Posterior cingulate gyrus (tissue), 11 donors: Measurements from ENCODE around the gene NTRK2.
A peak's percentile ranks its signal among the peaks of the same experiment; 100 is the strongest.

Experiments used
- DNase-seq, 10 donors: peaks; one replicate each; pipeline versions ENCODE4 v3.0.0 to v3.0.0-alpha.2; 2020 to 2021; ENCODE audit warnings: mixed read lengths in 3 of 10
- intact Hi-C: fragments of 100-400 bp; cut with DNase I; formaldehyde crosslinking; loops from one replicate; pipeline ENCODE4 v1.15.1; 2023

Gene NTRK2

DNA sequence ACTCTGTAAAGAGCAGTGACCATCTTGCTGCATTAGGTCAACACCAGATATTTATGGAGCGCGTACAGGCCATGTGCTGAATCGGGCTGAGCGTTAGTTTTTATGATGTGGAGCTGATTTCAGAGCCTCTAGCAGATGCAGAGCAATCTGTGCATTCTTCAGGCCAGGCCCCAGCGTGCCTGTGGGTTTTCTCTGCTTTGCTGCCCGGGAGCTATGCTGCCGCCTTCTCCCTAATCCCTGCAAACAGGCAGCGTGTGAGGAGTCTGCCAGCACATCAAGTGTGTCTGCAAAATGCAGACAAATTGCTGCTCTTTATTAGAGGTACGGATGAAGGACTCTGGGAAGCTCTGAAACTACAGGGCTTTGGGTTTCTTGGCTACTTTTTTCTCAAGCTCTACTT is 170.0 kb downstream of the NTRK2 start:
- DNase-seq, result peak in 9 of 10 donors; percentile 28 to 95 (median 70)
- intact Hi-C loops, result no loop called here

DNA sequence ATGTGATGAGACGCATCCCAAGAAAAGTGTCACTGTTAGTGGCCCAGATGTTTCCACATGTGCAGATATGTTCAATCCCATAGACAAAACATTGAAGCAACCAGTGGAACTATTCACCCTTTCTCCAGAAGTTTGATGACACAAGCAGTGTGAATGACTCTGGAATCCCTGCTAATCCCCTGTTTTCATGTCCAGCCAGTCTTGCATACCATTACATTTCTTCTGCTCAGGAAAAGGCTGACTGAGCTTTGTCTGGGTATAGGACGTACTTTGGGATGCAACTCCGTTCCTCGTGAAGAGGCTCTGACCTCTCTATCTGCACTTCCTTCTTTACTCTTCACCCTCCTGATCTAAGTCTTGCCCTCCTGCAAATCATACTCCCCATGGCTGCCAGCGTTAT is 172.4 kb downstream of the NTRK2 start:
- DNase-seq, result no peak
- intact Hi-C loops, result no loop called here

DNA sequence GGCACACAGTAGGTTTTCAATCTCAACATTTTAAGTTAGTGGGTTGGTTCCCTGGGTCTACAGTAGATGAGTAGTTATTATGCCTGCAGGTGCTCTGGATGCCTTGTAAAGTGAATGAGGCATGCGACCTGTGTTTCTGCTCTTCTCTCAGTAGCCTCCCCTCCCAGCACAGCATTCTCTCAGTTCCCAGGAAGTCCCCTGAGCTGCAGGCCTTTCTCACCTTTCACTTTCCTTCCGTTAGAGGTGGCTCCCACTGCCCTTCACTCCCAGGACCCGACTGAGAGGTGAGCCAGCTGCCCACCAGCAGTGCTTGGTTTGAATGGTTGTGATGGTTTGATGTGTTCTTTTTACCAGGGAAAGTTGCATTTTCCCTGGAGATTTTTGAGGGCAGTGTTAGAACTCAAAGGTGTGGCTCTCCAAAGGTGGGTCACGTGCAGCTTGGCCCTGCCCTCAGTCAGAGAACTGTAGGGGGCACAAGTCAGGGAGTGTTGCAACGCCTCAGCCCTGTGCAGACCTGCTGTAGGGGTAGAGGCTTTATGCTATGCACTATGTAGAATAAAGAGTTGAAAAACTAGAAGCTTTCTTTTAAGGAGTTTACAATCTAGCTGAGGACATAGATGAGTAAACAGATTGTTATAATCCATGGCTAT is 173.8 kb downstream of the NTRK2 start:
- no peak for DNase-seq
- intact Hi-C loops, result no loop called here

DNA sequence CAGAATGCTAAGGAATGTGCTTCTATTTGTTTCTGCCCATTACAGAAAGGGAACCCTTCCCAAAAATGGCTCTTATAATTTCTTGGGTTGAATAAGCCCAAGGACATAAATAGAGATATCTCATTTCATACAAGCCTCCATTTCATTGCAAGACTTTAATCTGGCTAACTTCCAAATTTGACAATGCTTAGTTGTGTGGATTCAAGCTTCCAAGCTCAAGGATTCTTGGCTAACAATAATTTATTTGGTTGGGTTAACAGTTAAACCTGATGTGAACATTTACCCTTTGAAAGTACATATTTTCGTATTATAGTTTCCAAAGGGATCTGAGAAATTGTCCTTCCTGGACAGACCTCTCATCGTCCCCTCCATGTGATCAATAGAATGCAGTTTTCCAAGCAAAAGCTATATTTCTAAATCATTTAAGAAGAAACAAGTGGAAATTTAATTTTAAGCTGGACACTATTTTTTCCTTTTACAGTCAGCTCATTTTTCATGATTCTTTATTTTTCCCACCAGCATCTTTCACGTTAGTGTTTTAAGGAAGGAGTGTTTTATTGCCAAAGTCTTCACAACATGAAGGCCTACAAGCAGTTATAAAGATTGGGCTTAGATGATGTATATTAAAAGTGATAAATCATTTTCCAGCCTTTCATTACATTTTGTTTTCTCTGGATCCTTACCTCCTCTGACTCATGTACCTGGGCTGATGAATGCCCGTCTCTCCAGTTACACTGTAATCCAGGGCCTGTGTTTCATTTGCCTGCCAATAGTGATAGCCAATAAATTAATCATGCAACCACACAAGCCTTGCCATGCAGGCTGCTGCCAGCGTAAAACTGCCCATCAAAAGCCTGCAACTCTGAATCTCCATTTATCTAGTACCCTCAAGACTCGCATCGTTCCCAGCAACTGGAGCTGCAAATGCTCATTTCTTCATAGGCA is 176.7 kb downstream of the NTRK2 start:
- DNase-seq, result peak in 1 of 10 donors; percentile 61
- intact Hi-C loops, result no loop called here

DNA sequence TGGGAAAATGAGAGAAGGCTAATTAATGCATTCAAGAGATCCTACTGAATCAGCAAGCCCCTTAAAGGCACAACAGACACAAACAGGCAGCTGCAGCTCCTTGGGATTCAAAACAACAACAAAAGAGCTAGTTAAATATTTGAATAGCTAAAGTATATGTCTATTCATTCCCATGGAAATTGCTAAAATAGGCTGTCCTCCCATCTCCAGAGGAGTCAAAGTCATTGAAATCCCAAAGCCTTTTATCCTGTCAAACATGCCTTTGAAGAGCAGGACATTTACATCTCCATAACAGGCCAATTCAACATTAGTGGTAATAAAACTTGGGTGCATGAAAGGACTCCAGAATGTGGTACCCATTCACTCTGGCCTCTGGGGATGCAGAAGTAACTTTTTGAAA is 177.4 kb downstream of the NTRK2 start:
- intact Hi-C loops, result no loop called here
- no peak for DNase-seq

DNA sequence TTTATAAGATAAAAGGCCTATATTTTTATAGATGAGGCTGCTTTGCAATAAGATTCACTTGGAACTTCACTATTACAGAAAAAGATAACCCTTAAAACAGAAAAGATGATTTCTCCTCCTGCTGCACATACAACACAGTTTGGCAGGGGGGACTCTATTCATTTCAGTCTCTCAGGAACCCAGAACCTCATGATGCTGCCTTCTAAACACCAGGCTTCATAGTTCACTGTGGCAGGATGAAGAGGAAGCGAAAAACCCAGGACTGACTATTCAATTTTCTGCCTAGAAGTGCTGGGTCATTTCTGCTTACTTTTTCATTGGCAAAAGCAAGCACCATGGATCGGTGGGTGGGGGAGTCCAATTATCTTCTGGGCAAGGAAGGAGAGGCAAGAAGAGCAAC is 179.5 kb downstream of the NTRK2 start:
- no peak for DNase-seq
- intact Hi-C loops, result no loop called here

DNA sequence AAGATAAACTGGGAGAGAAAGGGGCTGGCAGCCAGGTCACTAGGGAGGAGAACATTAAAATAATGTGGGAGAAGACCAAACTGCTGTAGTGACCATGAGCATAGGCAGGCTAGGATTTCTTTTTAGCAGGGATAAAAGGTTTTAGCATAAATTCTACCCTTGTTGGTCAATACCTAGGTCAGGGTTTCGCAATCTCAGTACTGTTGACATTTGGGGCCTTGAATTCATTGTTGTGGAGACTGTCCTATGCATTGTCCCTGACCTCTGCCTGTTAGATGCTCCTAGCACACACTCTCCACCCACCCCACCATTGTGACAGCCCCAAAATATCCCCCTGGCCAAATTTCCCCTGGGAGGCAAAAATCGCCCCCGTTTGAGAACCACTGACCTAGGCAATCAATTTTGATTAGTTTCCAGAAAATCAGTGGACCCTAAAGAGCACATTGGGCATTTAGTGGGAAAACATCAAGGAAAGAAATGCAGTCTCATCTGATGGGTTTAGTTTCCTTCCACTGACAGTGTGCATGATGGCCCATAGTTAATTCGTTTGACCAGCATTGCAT is 181.4 kb downstream of the NTRK2 start:
- peak in 1 of 10 donors; percentile 53 for DNase-seq
- intact Hi-C loops, result no loop called here

DNA sequence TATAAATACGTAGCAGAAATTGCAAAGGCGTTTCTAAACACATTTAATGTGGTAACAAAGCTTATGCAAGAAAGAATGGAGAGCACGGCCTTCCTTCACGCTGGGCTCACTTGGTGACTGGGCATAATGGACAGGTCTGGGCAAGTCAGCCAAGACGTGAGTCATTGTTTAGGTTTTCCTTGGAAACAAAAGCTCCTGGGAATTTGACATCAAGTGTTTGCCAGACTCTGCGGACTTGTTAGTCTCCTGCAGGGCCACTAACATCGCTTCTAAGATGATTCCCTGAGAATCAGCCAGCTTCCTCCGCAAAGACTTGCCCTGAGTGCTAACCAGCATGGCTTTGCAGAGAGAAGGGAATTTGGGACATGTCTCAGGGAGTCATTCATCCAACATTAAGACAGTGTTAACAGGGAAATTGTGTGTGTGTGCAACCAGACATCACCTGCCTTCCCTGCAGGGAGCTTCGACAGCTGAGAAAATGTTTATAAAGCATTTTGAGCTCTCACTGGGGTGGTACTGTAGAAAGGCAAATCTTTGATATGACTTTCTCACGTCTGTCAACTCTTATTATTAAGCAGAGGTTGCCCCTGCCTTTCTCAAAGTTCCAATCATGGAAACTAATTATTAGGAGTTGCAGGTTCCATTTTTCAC is 182.5 kb downstream of the NTRK2 start:
- DNase-seq, result peak in 1 of 10 donors; percentile 46
- intact Hi-C loops, result no loop called here

DNA sequence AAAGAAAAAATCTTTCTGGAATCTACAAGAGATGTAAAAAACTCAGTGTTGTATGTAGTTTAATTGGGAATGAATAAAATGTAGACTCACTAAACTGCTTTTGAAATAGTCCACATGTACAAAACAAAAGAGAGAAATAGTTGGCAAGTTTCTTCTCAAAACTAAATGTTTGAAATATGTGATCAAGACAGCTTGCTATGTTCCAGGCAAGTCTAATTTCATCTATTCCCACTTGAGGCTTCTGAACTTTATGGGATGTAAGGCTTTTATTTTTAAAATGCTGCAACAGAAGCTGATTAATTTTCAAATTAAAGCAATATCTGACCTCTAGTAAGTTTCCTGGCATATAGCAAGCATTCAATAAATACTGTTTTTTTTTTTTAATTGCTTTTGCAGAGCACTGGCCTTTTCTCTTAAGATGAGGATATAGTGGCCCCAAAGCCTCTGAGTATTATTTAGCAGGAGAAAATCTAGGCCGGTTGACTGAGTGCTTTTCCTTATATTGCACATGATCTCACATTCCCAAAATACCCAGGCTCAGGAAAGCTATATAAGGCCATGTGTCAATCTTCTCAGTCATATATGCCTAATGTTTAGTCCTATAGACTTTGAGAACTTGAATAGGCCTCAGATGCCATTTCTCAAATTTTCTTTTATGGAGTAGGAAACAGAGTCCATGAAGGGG is 183.2 kb downstream of the NTRK2 start:
- intact Hi-C loops, result no loop called here
- DNase-seq, result no peak

DNA sequence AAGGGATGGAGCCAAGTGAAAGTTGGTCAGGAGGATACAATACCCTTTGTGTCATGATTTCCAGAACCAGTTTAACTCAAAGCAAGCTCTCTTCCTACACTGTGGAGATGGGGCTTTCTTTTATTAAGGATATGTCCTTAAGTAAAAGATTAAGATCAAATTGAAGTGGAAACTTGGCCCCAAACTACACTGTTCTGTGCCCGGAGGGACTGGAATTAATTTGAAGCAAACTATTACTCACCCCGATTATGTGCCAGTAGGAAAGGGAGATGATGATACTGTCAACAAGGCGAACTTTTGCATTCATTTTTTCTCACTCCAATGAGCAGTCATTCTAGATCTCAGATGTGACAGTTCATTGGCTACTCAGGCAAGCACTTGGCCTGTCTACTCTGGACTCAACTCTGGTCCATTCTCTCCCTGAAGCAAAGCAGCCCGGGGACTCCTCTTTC is 186.7 kb downstream of the NTRK2 start:
- no peak for DNase-seq
- intact Hi-C loops, result no loop called here

DNA sequence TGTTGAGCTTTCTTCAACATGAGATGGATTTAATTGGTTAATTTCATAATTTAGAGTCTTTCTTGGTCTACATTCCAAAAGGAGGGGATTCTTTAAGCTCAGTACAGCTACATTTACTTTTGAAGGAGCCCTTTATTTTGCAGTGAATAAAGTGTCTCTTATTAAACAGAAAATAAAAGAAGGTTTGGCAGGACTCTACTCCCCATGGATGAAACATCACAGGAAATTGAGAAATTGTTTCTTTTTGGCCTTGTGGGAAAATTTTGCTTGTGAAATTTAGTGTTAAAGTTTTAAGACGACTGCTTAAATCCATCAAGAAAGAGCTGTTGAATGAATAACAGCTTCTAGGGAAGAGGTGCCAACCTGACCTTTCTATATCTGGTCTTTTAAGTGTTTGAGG is 187.7 kb downstream of the NTRK2 start:
- intact Hi-C loops, result no loop called here
- no peak for DNase-seq

DNA sequence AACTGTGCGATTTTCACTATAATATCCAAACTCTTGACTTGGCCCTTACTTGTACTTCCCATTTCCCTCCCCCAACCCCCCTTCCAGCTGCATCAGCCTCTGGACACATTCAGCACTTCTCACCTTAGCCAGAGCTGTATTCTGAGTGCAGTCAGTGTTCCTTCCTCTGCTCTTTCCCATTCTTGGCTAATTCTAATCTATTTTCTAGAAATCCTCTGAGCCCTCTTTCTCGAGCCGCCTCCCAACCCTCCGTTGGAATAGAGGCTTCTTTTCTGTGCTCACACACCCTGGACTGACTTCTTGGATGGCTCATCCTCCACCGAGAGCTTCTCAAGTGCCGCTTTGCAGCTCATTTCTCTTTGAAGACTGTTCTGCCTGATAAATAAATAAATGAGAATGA is 188.8 kb downstream of the NTRK2 start:
- intact Hi-C loops, result no loop called here
- peak in 1 of 10 donors; percentile 65 for DNase-seq

DNA sequence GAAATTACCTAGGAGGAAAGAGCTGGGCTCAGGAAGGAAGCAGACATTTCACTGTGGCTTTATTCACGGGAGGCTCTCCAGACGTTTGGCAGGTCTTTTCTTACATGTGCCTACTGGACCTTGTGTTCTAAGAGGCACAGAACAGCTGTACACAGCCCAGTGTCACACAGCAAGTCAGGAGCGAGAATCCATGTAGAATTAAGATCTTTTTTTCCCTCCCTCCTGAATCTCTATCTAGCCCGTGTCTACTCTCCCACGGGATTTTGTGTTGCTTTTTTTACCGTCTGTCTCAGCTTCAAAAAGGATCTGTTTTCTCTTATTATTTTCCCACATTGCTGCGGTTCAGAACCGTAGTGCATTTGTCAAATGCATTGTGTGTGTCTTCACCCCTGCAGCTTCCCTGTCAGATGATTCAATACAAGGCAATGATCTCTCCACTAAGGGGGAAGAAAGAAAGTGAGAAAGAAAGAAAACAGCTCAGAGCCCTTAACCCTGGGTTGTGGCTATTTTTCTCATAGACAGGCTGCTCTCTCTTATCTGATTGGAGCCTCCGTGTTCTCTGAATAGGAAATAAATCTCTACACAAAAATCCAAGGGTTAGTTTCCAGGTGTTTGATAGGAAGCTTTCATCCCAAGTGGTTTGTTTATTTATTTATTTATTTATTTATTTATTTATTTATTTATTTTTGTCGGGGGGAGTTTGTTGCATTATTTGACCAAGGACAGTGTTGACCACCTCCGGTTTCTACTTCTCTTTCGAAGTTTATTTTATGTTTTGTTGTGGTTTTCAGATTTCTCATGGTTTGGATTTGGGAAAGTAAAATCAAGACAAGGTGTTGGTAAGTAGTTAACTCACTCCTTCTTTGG is 191.0 kb downstream of the NTRK2 start:
- intact Hi-C loops, result no loop called here
- no peak for DNase-seq

DNA sequence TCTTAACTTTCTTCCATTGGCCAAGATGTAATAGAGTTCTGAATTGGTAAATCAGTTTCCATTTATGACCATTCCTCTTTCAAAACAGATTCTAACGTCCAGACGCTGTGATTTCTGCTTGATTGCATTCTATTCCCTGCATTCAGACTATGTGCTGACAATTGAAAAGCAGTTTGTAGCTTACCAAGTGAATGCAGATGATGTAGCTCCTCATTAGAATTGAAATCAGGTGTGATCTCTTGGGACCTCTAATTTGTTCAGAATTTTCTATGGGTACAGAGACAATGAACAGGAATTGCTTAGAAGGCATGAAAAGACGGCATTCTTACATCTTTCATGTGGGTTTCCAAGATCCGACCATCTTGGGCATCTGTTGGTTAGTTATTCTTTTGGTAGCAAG is 191.9 kb downstream of the NTRK2 start:
- DNase-seq, result no peak
- intact Hi-C loops, result no loop called here

DNA sequence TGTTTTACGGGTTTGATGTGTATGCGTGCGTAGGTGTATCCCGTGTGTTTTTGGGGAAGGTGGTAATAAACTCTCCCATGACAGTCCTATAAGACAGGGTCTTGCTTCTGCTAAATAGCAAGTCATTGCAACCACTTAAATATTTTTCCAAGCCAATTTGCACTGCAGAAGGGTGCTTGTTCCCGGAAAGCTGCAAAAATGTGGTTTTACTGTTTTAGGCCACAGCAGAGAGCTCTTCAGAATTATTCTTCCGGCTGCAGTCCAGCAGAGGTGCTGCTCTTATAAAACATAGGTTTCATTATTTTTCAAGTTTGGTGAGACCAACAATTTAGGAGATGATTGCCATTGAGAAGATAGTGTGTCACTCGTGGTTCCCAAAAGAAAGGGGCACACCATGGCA is 192.8 kb downstream of the NTRK2 start:
- no peak for DNase-seq
- intact Hi-C loops, result no loop called here

DNA sequence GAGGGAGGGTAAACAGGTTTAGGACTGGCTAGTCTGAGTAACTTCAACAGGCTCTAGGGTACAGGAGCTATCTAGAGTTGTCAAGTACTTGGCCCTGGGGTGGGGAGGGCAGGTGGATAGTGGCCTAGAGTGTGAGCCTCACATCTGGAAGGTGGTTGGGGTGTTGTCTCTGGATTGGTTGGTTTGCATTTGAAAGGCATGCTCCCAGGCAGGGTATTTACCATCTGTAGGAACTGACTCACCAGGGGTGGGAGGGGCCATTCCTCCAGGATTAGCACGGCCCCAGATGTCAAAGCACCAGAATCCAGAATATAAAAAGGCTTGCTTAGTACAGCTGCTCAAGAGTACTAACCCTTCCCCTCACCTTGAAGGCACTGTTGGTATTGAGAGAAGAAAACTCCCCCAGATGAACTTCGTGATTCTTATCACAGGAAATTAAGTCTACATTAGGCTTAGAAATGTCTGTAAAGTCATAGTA is 193.3 kb downstream of the NTRK2 start:
- peak in 3 of 10 donors; percentile 18 to 82 (median 32) for DNase-seq
- intact Hi-C loops, result no loop called here

DNA sequence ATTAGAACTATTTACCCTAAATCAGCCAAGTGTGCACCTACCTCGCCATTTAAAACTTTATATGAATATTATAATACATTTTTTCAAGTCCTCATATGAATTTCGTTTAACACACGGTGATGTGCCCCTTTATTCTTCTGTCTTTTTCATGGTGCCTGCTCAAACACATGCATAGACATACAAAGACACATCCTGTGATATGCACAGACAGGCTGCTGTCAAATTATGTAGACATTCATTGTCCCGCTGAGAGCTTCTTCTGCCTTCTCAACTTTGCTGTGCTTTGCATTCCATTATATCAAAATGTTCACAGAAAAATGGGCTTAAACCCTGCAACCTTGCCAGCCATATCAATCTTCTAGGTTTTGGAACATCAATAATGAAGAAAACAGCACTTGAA is 193.8 kb downstream of the NTRK2 start:
- DNase-seq, result no peak
- intact Hi-C loops, result no loop called here

DNA sequence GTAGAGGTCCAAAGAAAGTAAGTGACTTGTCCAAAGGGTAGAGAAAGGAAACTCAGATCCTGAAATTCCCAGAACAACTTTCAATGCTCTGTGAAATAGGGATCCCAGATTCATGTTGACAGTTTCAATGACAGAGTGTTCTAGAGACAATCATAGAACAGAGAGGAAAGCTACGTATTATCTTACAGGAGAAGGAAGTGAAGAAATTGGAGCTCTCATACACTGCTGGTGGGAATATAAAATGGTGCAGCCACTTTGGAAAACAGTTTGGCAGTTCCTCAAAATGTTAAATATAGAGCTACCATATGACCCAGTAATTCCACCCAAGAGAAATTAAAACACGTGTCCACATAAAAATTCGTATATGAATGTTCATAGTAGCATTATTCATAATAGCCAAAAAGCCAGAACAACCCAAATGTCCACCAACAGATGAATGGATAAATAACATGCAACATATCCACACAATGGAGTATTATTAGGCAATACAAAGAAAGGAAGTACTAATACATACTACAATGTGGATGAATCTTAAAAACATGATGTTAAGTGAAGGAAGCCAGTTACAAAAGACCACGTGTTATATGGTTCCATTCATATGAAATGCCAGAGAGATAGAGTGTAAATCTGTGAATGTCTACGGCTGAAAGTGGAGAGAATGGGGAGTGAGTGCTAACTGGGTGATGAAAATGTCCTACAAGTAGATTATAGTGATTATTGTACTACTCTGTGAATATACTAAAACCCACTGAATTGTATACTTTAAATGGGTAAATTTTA is 197.1 kb downstream of the NTRK2 start:
- DNase-seq, result no peak

DNA sequence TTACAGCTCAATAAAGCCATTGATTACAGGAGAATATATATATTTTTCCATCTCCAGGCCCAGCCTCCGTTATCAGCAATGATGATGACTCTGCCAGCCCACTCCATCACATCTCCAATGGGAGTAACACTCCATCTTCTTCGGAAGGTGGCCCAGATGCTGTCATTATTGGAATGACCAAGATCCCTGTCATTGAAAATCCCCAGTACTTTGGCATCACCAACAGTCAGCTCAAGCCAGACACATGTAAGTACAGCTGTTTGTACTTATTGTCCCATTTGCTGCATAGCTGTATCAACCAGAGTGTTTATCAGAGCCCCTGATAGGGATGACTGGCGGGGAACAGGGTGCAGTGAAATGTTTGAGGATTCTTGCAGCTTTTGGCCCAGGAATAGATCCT is 197.7 kb downstream of the NTRK2 start:
- DNase-seq, result no peak
- intact Hi-C loops, result no loop called here

More for the DNA sequence above, 197.1 kb downstream of the NTRK2 start:
- intact Hi-C loops, result no loop called here
